H1 (cell line): ENCODE measurements around the gene RNPEPL1. TPM values are rescaled to one million over a fixed set of nuclear protein-coding genes. Genes with fewer than 3 reads are reported as not detected.

ENCODE experiments used
- CTCF ChIA-PET: fragments of 300-600 bp; sonication (Branson Sonifier 250); formaldehyde crosslinking; loops from one replicate; lab custom pipeline; 2021; ENCODE audit not compliant: partially characterized antibody; lab: Charles Lee
- POLR2A ChIA-PET: fragments of 300-600 bp; sonication (Branson Sonifier 250); formaldehyde crosslinking; loops from one replicate; lab custom pipeline; 2021; ENCODE audit warnings: inconsistent platforms; ENCODE audit not compliant: partially characterized antibody; lab: Charles Lee
- DNase-seq, 2 experiments: peaks; one replicate each; pipeline versions ENCODE4 v3.0.0 to v3.0.0-alpha.2; 2010 to 2022; ENCODE audit warnings: low spot score in 2 of 2, low read depth in 1 of 2, mixed read lengths in 1 of 2
- FAIRE-seq: peaks from 2 replicates; lab custom pipeline; 2011; peaks lifted over from hg19 to GRCh38; lab: Jason Lieb, UNC
- H2AFZ ChIP-seq: 2 replicates; pipeline ENCODE4 v1.8.1; 2012; ENCODE audit warnings: low read length, inconsistent platforms
- H2AK5ac ChIP-seq: 2 replicates; pipeline ENCODE4 v1.6.1; 2013; ENCODE audit warnings: low read depth, low read length
- H2BK120ac ChIP-seq: replicated peaks from 2 replicates; pipeline ENCODE3; 2013; ENCODE audit warnings: low read depth, low read length, inconsistent platforms
- H2BK12ac ChIP-seq: 2 replicates; pipeline ENCODE4 v1.6.1; 2013; ENCODE audit warnings: low read depth, low read length
- H2BK15ac ChIP-seq: 2 replicates; pipeline ENCODE4 v1.6.1; 2013; ENCODE audit warnings: low read length
- H2BK20ac ChIP-seq: 2 replicates; pipeline ENCODE4 v1.6.1; 2013; ENCODE audit warnings: low read length
- H2BK5ac ChIP-seq: 2 replicates; pipeline ENCODE4 v1.6.1; 2013; ENCODE audit warnings: low read depth, low read length
- H3K14ac ChIP-seq: 2 replicates; pipeline ENCODE4 v1.6.1; 2013; ENCODE audit warnings: inconsistent platforms; ENCODE audit not compliant: insufficient read length
- H3K18ac ChIP-seq: 2 replicates; pipeline ENCODE4 v1.6.1; 2013; ENCODE audit warnings: low read length; ENCODE audit errors: extremely low read depth
- H3K23ac ChIP-seq: 2 replicates; pipeline ENCODE4 v1.6.1; 2013; ENCODE audit warnings: inconsistent platforms; ENCODE audit not compliant: insufficient read length
- H3K23me2 ChIP-seq: 2 replicates; pipeline ENCODE4 v1.6.1; 2013; ENCODE audit warnings: low read depth, low read length
- H3K27ac ChIP-seq: 2 replicates; pipeline ENCODE4 v1.6.1; 2011; ENCODE audit warnings: low read depth, low read length, inconsistent platforms
- H3K27me3 ChIP-seq, 4 experiments: replicated peaks in 1 of 4; 1 replicate in 1 of 4; 2 replicates in 3 of 4; pipeline versions ENCODE4 v1.6.1 to v1.8.1; 2011 to 2013; ENCODE audit warnings: low read length in 3 of 4, mild to moderate bottlenecking in 3 of 4, inconsistent platforms in 2 of 4, mixed read lengths in 2 of 4, moderate library complexity in 1 of 4; ENCODE audit not compliant: control insufficient read depth in 3 of 4, insufficient read depth in 3 of 4; ENCODE audit errors: extremely low read depth in 1 of 4
- H3K36me3 ChIP-seq, 4 experiments: 2 replicates each; pipeline versions ENCODE4 v1.6.1 to v1.8.1; 2011 to 2013; ENCODE audit warnings: mild to moderate bottlenecking in 4 of 4, low read length in 3 of 4, moderate library complexity in 2 of 4, control low read depth in 1 of 4, inconsistent platforms in 1 of 4; ENCODE audit not compliant: insufficient read depth in 4 of 4, control insufficient read depth in 2 of 4
- H3K4ac ChIP-seq: replicated peaks from 2 replicates; pipeline ENCODE3; 2013; ENCODE audit warnings: low read length, low read depth, mixed read lengths, inconsistent platforms; ENCODE audit not compliant: insufficient read length
- H3K4me1 ChIP-seq, 4 experiments: replicated peaks in 1 of 4; 1 replicate in 1 of 4; 2 replicates in 3 of 4; pipeline versions ENCODE4 v1.6.1 to v1.8.1; 2011 to 2013; ENCODE audit warnings: low read length in 3 of 4, inconsistent platforms in 2 of 4, mixed read lengths in 1 of 4; ENCODE audit not compliant: insufficient read depth in 4 of 4, control insufficient read depth in 3 of 4
- H3K4me2 ChIP-seq, 2 experiments: 2 replicates each; pipeline versions ENCODE4 v1.6.1 to v1.8.1; 2011 to 2013; ENCODE audit warnings: low read depth in 2 of 2, low read length in 2 of 2, control low read depth in 1 of 2, inconsistent platforms in 1 of 2, mild to moderate bottlenecking in 1 of 2; ENCODE audit not compliant: insufficient read depth in 1 of 2
- H3K4me3 ChIP-seq, 4 experiments: fragments of 200-600, 300-600 bp in 1 of 4; sonication (generic), shearing (Covaris generic), sonication (Bioruptor Twin) in 1 of 4; 2 replicates each; pipeline versions ENCODE4 v1.5.1 to v1.8.1; 2011 to 2016; ENCODE audit warnings: low read length in 4 of 4, low read depth in 3 of 4, control low read depth in 2 of 4, inconsistent platforms in 2 of 4, mild to moderate bottlenecking in 2 of 4, mixed read lengths in 1 of 4, moderate library complexity in 1 of 4; ENCODE audit not compliant: insufficient read depth in 2 of 4; ENCODE audit errors: extremely low read depth in 1 of 4
- H3K56ac ChIP-seq: replicated peaks from 2 replicates; pipeline ENCODE3; 2013; ENCODE audit warnings: low read depth, mild to moderate bottlenecking, mixed read lengths, low read length, inconsistent platforms; ENCODE audit not compliant: insufficient read length
- H3K79me1 ChIP-seq: 2 replicates; pipeline ENCODE4 v1.6.1; 2013; ENCODE audit warnings: low read depth, low read length, control low read depth
- H3K79me2 ChIP-seq, 2 experiments: 2 replicates each; pipeline versions ENCODE4 v1.6.1 to v1.8.1; 2012 to 2013; ENCODE audit warnings: low read length in 2 of 2, mild to moderate bottlenecking in 2 of 2, inconsistent platforms in 1 of 2; ENCODE audit not compliant: insufficient read depth in 2 of 2, control insufficient read depth in 1 of 2
- H3K9ac ChIP-seq, 4 experiments: replicated peaks in 1 of 4; 1 replicate in 1 of 4; 2 replicates in 3 of 4; pipeline versions ENCODE4 v1.6.1 to v1.8.1; 2011 to 2013; ENCODE audit warnings: low read depth in 3 of 4, low read length in 3 of 4, control low read depth in 2 of 4, mild to moderate bottlenecking in 2 of 4, moderate library complexity in 2 of 4, inconsistent platforms in 1 of 4; ENCODE audit errors: extremely low read depth in 1 of 4
- H3K9me3 ChIP-seq, 2 experiments: 2 replicates each; pipeline versions ENCODE4 v1.6.1 to v1.8.1; 2012 to 2013; ENCODE audit warnings: mild to moderate bottlenecking in 2 of 2, moderate library complexity in 2 of 2, control low read depth in 1 of 2, inconsistent platforms in 1 of 2, low read depth in 1 of 2, low read length in 1 of 2, mixed read lengths in 1 of 2; ENCODE audit not compliant: insufficient read depth in 2 of 2
- H4K20me1 ChIP-seq, 2 experiments: replicated peaks in 1 of 2; 2 replicates each; pipeline versions ENCODE3 to v1.8.1; 2011 to 2013; ENCODE audit warnings: inconsistent platforms in 2 of 2, low read length in 2 of 2, mild to moderate bottlenecking in 1 of 2; ENCODE audit not compliant: insufficient read depth in 2 of 2, control insufficient read depth in 1 of 2
- H4K5ac ChIP-seq: 2 replicates; pipeline ENCODE4 v1.6.1; 2013; ENCODE audit warnings: low read length, low read depth, mixed read lengths, inconsistent platforms; ENCODE audit not compliant: insufficient read length
- H4K8ac ChIP-seq: 2 replicates; pipeline ENCODE4 v1.8.0; 2013; ENCODE audit warnings: mild to moderate bottlenecking, moderate library complexity, low read length, inconsistent platforms; ENCODE audit not compliant: insufficient read depth; ENCODE audit errors: extremely low read depth
- H4K91ac ChIP-seq: replicated peaks from 2 replicates; pipeline ENCODE3; 2013; ENCODE audit warnings: low read length, mixed read lengths, inconsistent platforms; ENCODE audit not compliant: insufficient read length
- CTBP2 ChIP-seq: IDR thresholded peaks from 2 replicates; pipeline ENCODE4 v1.7.0; 2011; ENCODE audit warnings: borderline replicate concordance, mild to moderate bottlenecking, moderate library complexity, mixed read lengths, low read length; ENCODE audit not compliant: insufficient read depth, insufficient read length
- EZH2 ChIP-seq: fragments of 200-600 bp; sonication (generic); IDR thresholded peaks from 2 replicates; pipeline ENCODE4 v1.7.1; 2012; ENCODE audit warnings: low read depth, mild to moderate bottlenecking, moderate library complexity, low read length, inconsistent platforms; ENCODE audit not compliant: severe bottlenecking
- FOSL1 ChIP-seq: IDR thresholded peaks from 2 replicates; pipeline ENCODE4 v1.6.1; 2011; ENCODE audit warnings: mild to moderate bottlenecking, low read depth, low read length, moderate library complexity; ENCODE audit not compliant: insufficient read depth
- HDAC2 ChIP-seq, 2 experiments: fragments of 300-600 bp in 1 of 2; sonication (generic) in 1 of 2; IDR thresholded peaks; 2 replicates each; pipeline ENCODE4 v1.6.1; 2011 to 2012; ENCODE audit warnings: low read depth in 2 of 2, low read length in 2 of 2, mild to moderate bottlenecking in 2 of 2, moderate library complexity in 2 of 2, borderline replicate concordance in 1 of 2, inconsistent platforms in 1 of 2
- MAFK ChIP-seq: IDR thresholded peaks from 2 replicates; pipeline ENCODE4 v1.6.1; 2012; ENCODE audit warnings: low read depth, mild to moderate bottlenecking, improper control_type of control experiment, low read length
- PHF8 ChIP-seq: fragments of 200-600 bp; sonication (generic); conservative IDR thresholded peaks from 2 replicates; pipeline ENCODE4 v1.7.1; 2012; ENCODE audit warnings: low read depth, mild to moderate bottlenecking, inconsistent platforms, low read length, moderate library complexity
- SRF ChIP-seq: IDR thresholded peaks from 2 replicates; pipeline ENCODE4 v1.6.1; 2011; ENCODE audit warnings: mild to moderate bottlenecking, low read depth, low read length, moderate library complexity
- TAF1 ChIP-seq: IDR thresholded peaks from 2 replicates; pipeline ENCODE4 v1.6.1; 2011; ENCODE audit warnings: mild to moderate bottlenecking, low read depth, low read length
- WGBS, 2 experiments: shearing (Covaris generic) in 1 of 2; methylation state at CpG; one replicate each; pipeline versions ENCODE4 v1.1.6 to v1.1.7; 2013 to 2015; ENCODE audit warnings: low lambda C conversion rate in 2 of 2, mixed read lengths in 2 of 2, inconsistent platforms in 1 of 2, low coverage in 1 of 2, missing lambda C conversion rate in 1 of 2; ENCODE audit not compliant: insufficient replicate concordance in 2 of 2, insufficient coverage in 1 of 2, insufficient read length in 1 of 2; ENCODE audit errors: extremely low coverage in 1 of 2, missing lambda C conversion rate in 1 of 2; 5-methylcytosine and 5-hydroxymethylcytosine counted together
- polyA plus RNA-seq, 7 experiments: library from polyadenylated mRNA; depleted of rRNA in 3 of 7; stranded (reverse) in 5 of 7; unstranded in 2 of 7; fragments of >200 nt in 5 of 7; fragments of 200-250 nt in 2 of 7; gene quantifications; 1 replicate in 5 of 7; 2 replicates in 1 of 7; 4 replicates in 1 of 7; pipeline versions ENCODE4 v1.2.1 to v1.2.3, GENCODE V29; 2011 to 2013; ENCODE audit warnings: missing spikeins in 2 of 7, mixed read lengths in 2 of 7
- total RNA-seq: library from RNA; stranded (reverse); fragmentation: NEBNext Ultra II Directional; extraction: Animal tissue kit (Norgen Biotek cat#: 25700); gene quantifications from 2 replicates; pipeline ENCODE4 v1.2.1, GENCODE V29; 2021
- TF ChIP-seq, protein P1 (sequence below): IDR thresholded peaks from 2 replicates; pipeline ENCODE4 v1.6.1; 2012; ENCODE audit warnings: inconsistent platforms

RNPEPL1 gene
- total and polyA plus RNA-seq, 2 of the 8 experiments (the other 6 are each of a cell fraction or from before 2014, with no cell fraction given): 9.0 to 11.3 TPM

DNA sequence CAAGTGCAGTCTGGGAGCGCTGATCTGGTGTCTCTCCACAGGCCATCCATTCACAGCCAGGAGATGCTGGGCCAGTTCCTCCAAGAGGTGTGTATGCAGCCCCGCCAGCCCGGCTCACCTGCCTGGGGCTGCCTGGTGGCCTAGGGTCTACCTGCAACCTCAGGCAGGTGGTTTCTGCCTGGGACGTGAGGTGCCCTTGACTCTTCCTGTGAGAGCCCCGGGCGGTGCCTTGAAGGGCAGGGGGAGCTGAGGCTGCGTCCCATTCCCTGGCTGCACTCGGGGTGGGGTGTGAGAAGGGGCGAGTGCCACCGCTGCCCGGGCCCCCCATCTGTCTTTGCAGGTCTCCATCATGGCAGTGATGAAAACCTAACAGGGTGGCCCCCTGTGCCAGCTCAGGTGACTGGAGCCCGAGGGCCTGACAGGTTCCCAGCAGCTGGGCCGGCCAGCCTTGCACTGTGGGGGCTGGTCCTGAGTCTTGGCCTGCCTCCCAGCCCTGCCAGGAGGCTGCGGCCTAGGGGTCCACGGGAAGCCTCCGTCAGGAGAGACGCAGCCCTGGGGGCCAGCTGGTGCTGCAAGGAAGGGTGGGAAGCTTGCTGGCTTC lies 30.1 kb downstream of the RNPEPL1 start:
- H3K56ac ChIP-seq: no peak overlapping the region
- no peaks in the 10 kb centered on the region for H3K27me3 ChIP-seq
- H3K9me3 ChIP-seq: no peaks in the 10 kb centered on the region
- no peaks in the 10 kb centered on the region; a peak in 1 of 4 replicates for H3K79me2 ChIP-seq
- no peak for FAIRE-seq
- no peak overlapping the region for H4K5ac ChIP-seq
- no peak overlapping the region for H2AFZ ChIP-seq
- H2AK5ac ChIP-seq: no peak overlapping the region
- no peak overlapping the region for H3K23ac ChIP-seq
- H3K9ac ChIP-seq: no peak overlapping the region
- H2BK120ac ChIP-seq: no peak overlapping the region
- DNase-seq: no peak
- no peaks in the 10 kb centered on the region for H3K23me2 ChIP-seq
- no peak overlapping the region for H3K4ac ChIP-seq
- no peak overlapping the region for H4K91ac ChIP-seq
- H2BK12ac ChIP-seq: no peak overlapping the region
- H3K79me1 ChIP-seq: no peaks in the 10 kb centered on the region
- 93% methylated on average over 16 of the region's 17 CpGs; no CpG with 5 or more reads in 1 of the 2 experiments for WGBS, 2 experiments
- peaks cover 3 to 12% of the 10 kb centered on the region in 2 experiments for H4K20me1 ChIP-seq
- no peaks in the 10 kb centered on the region for H3K4me1 ChIP-seq
- H2BK15ac ChIP-seq: no peak overlapping the region
- H2BK20ac ChIP-seq: no peak overlapping the region
- ChIA-PET CTCF (no interaction called here), POLR2A (no interaction called here)
- H3K18ac ChIP-seq: no peak overlapping the region
- no peak overlapping the region for H3K4me3 ChIP-seq
- no peak overlapping the region for H3K4me2 ChIP-seq
- H4K8ac ChIP-seq: no peak overlapping the region
- H3K27ac ChIP-seq: no peak overlapping the region
- peaks cover 0 to 8% (median 5%) of the 10 kb centered on the region in 4 experiments; a peak in 4 of 8 replicates for H3K36me3 ChIP-seq
- H3K14ac ChIP-seq: no peak overlapping the region
- H2BK5ac ChIP-seq: no peak overlapping the region
- no peak for TF ChIP-seq FOSL1
- no peak for TF ChIP-seq CTBP2
- no peak for TF ChIP-seq TAF1
- TF ChIP-seq SRF: no peak
- TF ChIP-seq MAFK: no peak
- TF ChIP-seq, protein P1, sequence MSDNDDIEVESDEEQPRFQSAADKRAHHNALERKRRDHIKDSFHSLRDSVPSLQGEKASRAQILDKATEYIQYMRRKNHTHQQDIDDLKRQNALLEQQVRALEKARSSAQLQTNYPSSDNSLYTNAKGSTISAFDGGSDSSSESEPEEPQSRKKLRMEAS: no peak
- no peak for TF ChIP-seq PHF8
- TF ChIP-seq EZH2: no peak
- no peak for TF ChIP-seq HDAC2 (IDR thresholded peaks at IDR 0.05; ENCODE audit: borderline replicate concordance in 1 of 2, low read depth in 2 of 2, low read length in 2 of 2)
